Transverse colon (tissue), 4 donors: ENCODE data around the gene SELENOV.

ENCODE experiments used
- EP300 ChIP-seq: sonication (generic); formaldehyde crosslinking; IDR thresholded peaks from one replicate; pipeline ENCODE4 v1.6.1; 2017; ENCODE audit warnings: antibody characterized with exemption, low read depth
- POLR2A ChIP-seq: fragments of 450-650 bp; IDR thresholded peaks from one replicate; pipeline ENCODE4 v1.6.1; 2016; ENCODE audit warnings: antibody characterized with exemption, mild to moderate bottlenecking, moderate library complexity
- POLR2AphosphoS5 ChIP-seq, 3 donors: sonication (generic); formaldehyde crosslinking; IDR thresholded peaks; one replicate each; pipeline ENCODE4 v1.6.1; 2016; ENCODE audit warnings: antibody characterized with exemption in 3 of 3
- TF ChIP-seq, protein P1 (sequence below), 5 experiments: fragments of 200-600 bp in 3 of 5; fragments of 450-650 bp in 2 of 5; sonication (generic) in 3 of 5; IDR thresholded peaks; 1 replicate in 2 of 5; 2 replicates in 3 of 5; pipeline ENCODE4 v1.5.1; 2016 to 2017; ENCODE audit warnings: antibody characterized with exemption in 5 of 5, inconsistent platforms in 3 of 5, mild to moderate bottlenecking in 2 of 5, moderate library complexity in 1 of 5

DNA sequence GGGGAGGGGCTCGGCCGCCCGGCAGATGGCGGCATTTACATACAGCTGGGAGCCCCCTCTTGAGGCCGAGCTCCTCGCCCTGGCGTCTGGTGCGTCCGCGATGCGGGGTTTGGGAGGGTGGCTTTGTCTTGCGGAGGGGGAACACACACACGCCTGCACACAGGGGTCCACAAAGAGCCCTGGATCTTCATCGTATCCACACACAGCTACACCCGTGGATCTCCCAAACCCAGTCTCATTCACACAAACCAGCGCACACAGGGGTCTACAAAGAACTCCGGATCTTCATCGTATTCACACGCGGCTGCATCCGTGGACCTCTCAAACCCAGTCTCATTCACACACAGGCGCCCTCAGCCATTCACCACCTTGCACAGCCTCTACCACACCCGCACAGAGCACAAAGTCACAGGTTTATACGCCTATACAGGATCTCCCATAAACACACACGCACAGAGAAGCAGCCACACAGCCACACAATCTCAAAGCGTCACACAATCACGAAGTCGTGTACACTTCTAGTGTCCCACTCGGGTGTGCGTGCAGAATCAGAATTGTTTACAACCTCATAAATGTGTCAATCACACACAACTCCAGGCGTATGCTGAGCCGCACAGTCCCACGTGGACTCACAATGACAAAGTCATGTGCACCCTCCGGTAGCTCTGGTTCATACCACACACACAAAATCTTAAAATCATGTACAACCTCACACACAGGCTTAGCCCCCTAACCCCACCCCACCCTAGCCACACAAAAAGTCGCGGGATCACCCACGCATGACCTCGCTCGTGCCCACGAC lies 16.7 kb upstream of the SELENOV start:
- no peak for TF ChIP-seq POLR2A
- TF ChIP-seq, protein P1, sequence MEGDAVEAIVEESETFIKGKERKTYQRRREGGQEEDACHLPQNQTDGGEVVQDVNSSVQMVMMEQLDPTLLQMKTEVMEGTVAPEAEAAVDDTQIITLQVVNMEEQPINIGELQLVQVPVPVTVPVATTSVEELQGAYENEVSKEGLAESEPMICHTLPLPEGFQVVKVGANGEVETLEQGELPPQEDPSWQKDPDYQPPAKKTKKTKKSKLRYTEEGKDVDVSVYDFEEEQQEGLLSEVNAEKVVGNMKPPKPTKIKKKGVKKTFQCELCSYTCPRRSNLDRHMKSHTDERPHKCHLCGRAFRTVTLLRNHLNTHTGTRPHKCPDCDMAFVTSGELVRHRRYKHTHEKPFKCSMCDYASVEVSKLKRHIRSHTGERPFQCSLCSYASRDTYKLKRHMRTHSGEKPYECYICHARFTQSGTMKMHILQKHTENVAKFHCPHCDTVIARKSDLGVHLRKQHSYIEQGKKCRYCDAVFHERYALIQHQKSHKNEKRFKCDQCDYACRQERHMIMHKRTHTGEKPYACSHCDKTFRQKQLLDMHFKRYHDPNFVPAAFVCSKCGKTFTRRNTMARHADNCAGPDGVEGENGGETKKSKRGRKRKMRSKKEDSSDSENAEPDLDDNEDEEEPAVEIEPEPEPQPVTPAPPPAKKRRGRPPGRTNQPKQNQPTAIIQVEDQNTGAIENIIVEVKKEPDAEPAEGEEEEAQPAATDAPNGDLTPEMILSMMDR (IDR thresholded peaks at IDR 0.05) = peak in 2 of 5 experiments; percentile 17 to 21
- TF ChIP-seq EP300 = no peak
- TF ChIP-seq POLR2AphosphoS5 (IDR thresholded peaks at IDR 0.05) = no peak
